HCT116 (cell line): ENCODE data around the gene HDAC7.
"Not testable (repeated sequence)": the region's sequence is repeated elsewhere in the genome, so short reads cannot be mapped to it uniquely, and the experiment has no call there.

Experiments
- CTCF ChIP-seq, 3 experiments: fragments of 200-600 bp in 1 of 3; sonication (generic) in 1 of 3; IDR thresholded peaks in 2 of 3; conservative IDR thresholded peaks in 1 of 3; 2 replicates each; pipeline ENCODE4 v1.5.1; 2012 to 2017; ENCODE audit warnings: low read depth in 2 of 3, low read length in 2 of 3, antibody characterized with exemption in 1 of 3, borderline replicate concordance in 1 of 3, control low read depth in 1 of 3, mild to moderate bottlenecking in 1 of 3, mixed read lengths in 1 of 3, mixed run types in 1 of 3, moderate library complexity in 1 of 3; ENCODE audit not compliant: insufficient read depth in 1 of 3
- EZH2 ChIP-seq: fragments of 200-600 bp; sonication (generic); IDR thresholded peaks from 2 replicates; pipeline ENCODE4 v1.6.1; 2017; ENCODE audit warnings: antibody characterized with exemption, mixed run types
- EZH2phosphoT487 ChIP-seq: fragments of 200-600 bp; IDR thresholded peaks from 2 replicates; pipeline ENCODE4 v1.6.1; 2018; ENCODE audit warnings: antibody characterized with exemption, borderline replicate concordance
- POLR2A ChIP-seq: IDR thresholded peaks from 2 replicates; pipeline ENCODE4 v1.7.0; 2011; ENCODE audit warnings: borderline replicate concordance; ENCODE audit not compliant: insufficient read depth, insufficient read length; ENCODE audit errors: extremely low read depth
- POLR2AphosphoS5 ChIP-seq: IDR thresholded peaks from 2 replicates; pipeline ENCODE4 v1.6.1; 2011; ENCODE audit warnings: mild to moderate bottlenecking, low read depth, low read length, moderate library complexity
- RAD21 ChIP-seq: IDR thresholded peaks from 2 replicates; pipeline ENCODE4 v1.6.1; 2012; ENCODE audit warnings: low read depth, mild to moderate bottlenecking
- TCF7L2 ChIP-seq: IDR thresholded peaks from 2 replicates; pipeline ENCODE4 v1.7.0; 2011; ENCODE audit warnings: borderline replicate concordance, inconsistent platforms; ENCODE audit not compliant: insufficient read depth, insufficient read length; ENCODE audit errors: extremely low read depth
- YY1 ChIP-seq: IDR thresholded peaks from 2 replicates; pipeline ENCODE4 v1.6.1; 2011; ENCODE audit warnings: low read length, low read depth, moderate library complexity, mild to moderate bottlenecking; ENCODE audit not compliant: insufficient replicate concordance; ENCODE audit errors: extremely low read depth
- TF ChIP-seq, protein P1 (sequence below): IDR thresholded peaks from 2 replicates; pipeline ENCODE4 v1.6.1; 2012; ENCODE audit warnings: low read depth

DNA sequence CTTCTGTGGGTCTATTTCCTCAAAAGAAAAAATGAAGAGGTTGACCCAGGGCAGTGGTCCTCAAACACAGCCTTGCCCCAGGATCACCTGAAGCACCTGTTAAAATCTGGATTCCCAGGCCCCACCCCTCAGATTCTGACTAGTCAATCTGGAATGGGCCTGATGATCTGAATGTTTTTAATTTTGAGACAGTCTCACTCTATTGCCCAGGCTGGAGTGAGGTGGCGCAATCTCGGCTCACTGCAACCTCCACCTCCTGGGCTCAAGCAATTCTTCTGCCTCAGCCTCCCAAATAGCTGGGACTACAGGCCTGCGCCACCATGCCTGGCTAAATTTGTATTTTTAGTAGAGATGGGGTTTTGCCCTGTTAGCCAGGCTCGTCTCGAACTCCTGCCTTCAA lies 4.3 kb downstream of the HDAC7 start:
- TF ChIP-seq EZH2; POLR2A; YY1; EZH2phosphoT487; CTCF (IDR thresholded peaks at IDR 0.05 in 2 of 3, conservative IDR thresholded peaks at IDR 0.05 in 1 of 3; ENCODE audit: borderline replicate concordance in 1 of 3, insufficient read depth in 1 of 3, low read depth in 2 of 3, low read length in 2 of 3); TCF7L2; RAD21; POLR2AphosphoS5: not testable (repeated sequence)
- TF ChIP-seq, protein P1, sequence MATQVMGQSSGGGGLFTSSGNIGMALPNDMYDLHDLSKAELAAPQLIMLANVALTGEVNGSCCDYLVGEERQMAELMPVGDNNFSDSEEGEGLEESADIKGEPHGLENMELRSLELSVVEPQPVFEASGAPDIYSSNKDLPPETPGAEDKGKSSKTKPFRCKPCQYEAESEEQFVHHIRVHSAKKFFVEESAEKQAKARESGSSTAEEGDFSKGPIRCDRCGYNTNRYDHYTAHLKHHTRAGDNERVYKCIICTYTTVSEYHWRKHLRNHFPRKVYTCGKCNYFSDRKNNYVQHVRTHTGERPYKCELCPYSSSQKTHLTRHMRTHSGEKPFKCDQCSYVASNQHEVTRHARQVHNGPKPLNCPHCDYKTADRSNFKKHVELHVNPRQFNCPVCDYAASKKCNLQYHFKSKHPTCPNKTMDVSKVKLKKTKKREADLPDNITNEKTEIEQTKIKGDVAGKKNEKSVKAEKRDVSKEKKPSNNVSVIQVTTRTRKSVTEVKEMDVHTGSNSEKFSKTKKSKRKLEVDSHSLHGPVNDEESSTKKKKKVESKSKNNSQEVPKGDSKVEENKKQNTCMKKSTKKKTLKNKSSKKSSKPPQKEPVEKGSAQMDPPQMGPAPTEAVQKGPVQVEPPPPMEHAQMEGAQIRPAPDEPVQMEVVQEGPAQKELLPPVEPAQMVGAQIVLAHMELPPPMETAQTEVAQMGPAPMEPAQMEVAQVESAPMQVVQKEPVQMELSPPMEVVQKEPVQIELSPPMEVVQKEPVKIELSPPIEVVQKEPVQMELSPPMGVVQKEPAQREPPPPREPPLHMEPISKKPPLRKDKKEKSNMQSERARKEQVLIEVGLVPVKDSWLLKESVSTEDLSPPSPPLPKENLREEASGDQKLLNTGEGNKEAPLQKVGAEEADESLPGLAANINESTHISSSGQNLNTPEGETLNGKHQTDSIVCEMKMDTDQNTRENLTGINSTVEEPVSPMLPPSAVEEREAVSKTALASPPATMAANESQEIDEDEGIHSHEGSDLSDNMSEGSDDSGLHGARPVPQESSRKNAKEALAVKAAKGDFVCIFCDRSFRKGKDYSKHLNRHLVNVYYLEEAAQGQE, result not testable (repeated sequence)
